H1 (cell line): ENCODE results near the gene MAP7. TPM values are rescaled to one million over a fixed set of nuclear protein-coding genes. Genes with fewer than 3 reads are reported as not detected.

Experiments
- SP1 ChIP-seq: IDR thresholded peaks from 2 replicates; pipeline ENCODE4 v1.6.1; 2011; ENCODE audit warnings: low read depth, low read length
- polyA plus RNA-seq, 7 experiments: library from polyadenylated mRNA; depleted of rRNA in 3 of 7; stranded (reverse) in 5 of 7; unstranded in 2 of 7; fragments of >200 nt in 5 of 7; fragments of 200-250 nt in 2 of 7; gene quantifications; 1 replicate in 5 of 7; 2 replicates in 1 of 7; 4 replicates in 1 of 7; pipeline versions ENCODE4 v1.2.1 to v1.2.3, GENCODE V29; 2011 to 2013; ENCODE audit warnings: missing spikeins in 2 of 7, mixed read lengths in 2 of 7
- total RNA-seq: library from RNA; stranded (reverse); fragmentation: NEBNext Ultra II Directional; extraction: Animal tissue kit (Norgen Biotek cat#: 25700); gene quantifications from 2 replicates; pipeline ENCODE4 v1.2.1, GENCODE V29; 2021

The MAP7 gene
- total and polyA plus RNA-seq, 2 of the 8 experiments (the other 6 are each of a cell fraction or from before 2014, with no cell fraction given) = 13.5 to 66.9 TPM

GRCh38 chr6:136535017-136535765, 15.0 kb downstream of the MAP7 start (continued):
- no peak for TF ChIP-seq SP1
